ENCODE results near the gene PPP2R3A. TPM values are rescaled to one million over a fixed set of nuclear protein-coding genes. Genes with fewer than 3 reads are reported as not detected.

Gene PPP2R3A
- total and polyA plus RNA-seq, 9 of the 15 experiments (the other 6 are each of a cell fraction or from before 2014, with no cell fraction given) = 0.10 to 0.50 (median 0.24) TPM

DNA sequence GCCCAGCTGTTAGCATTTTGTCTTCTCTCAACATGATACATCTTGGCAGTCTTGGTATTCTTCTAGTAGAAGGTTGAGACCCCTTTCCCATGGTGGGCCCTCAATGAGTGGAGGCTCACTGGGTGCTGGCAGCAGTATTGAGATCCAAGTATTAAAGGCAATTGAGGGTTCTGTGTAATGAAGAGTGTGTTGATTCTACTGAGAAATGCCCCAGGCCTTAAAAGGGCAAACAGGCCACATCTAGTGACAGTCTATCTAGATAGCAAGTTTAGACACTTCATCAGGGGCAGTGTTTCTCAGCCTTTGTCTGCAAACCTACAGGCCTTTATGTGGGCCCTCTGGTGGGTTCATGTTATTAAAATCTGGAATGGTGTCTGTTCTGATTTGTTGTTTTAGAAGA is 9.5 kb downstream of the PPP2R3A start:
- no peaks in the 10 kb centered on the region for H3K9me1 ChIP-seq (ENCODE audit: control insufficient read depth, insufficient read depth, low read length)
- H3K9ac ChIP-seq (ENCODE audit: insufficient read depth in 1 of 2, low read depth in 2 of 2, low read length in 2 of 2) = no peak overlapping the region
- no peaks in the 10 kb centered on the region for H3K9me3 ChIP-seq (replicated peaks; ENCODE audit: control insufficient read depth, insufficient read depth, low read depth, low read length)
- H2AFZ ChIP-seq (ENCODE audit: low read depth, low read length) = no peak overlapping the region
- no peaks in the 10 kb centered on the region for H3K4me1 ChIP-seq (replicated peaks in 1 of 2; ENCODE audit: control insufficient read depth in 2 of 2, insufficient read depth in 2 of 2, low read length in 2 of 2)
- no TSS peak for BruUV-seq (replicated peaks)
- FAIRE-seq (no peak), ATAC-seq (no peak), DNase-seq (ENCODE audit: extremely low read depth in 1 of 4, low spot score in 3 of 4) (no peak)
- H3K4me3 ChIP-seq = no peak overlapping the region
- in situ Hi-C loops (cut with MboI) (no loop called here), intact Hi-C loops (cut with micrococcal nuclease) (no loop called here)
- H3K79me2 ChIP-seq (ENCODE audit: control insufficient read depth, insufficient read depth, low read length) = no peaks in the 10 kb centered on the region
- POLR2A ChIA-PET = no interaction called here
- no peaks in the 10 kb centered on the region; a peak in 1 of 5 replicates for H3K27me3 ChIP-seq (ENCODE audit: control insufficient read depth in 2 of 2, insufficient read depth in 2 of 2, low read length in 2 of 2)
- CTCF ChIA-PET (ENCODE audit: low intra/inter-chr PET ratio) = no interaction called here
- no peaks in the 10 kb centered on the region for H4K20me1 ChIP-seq (replicated peaks; ENCODE audit: control insufficient read depth, insufficient read depth, low read length)
- H3K4me2 ChIP-seq (ENCODE audit: insufficient read depth, low read length) = no peak overlapping the region
- TF ChIP-seq PCBP2 (IDR thresholded peaks at IDR 0.05; ENCODE audit: low read depth, low read length, poor library complexity, severe bottlenecking) (no peak), ZNF431 (CRISPR knock-in tag; IDR thresholded peaks at IDR 0.05) (no peak), ARID1B (IDR thresholded peaks at IDR 0.05) (no peak)
- no peak overlapping the region for H3K27ac ChIP-seq (ENCODE audit: extremely low read depth, low read depth, low read length)
- no peaks in the 10 kb centered on the region for H3K36me3 ChIP-seq (ENCODE audit: control insufficient read depth, insufficient read depth, low read length)

DNA sequence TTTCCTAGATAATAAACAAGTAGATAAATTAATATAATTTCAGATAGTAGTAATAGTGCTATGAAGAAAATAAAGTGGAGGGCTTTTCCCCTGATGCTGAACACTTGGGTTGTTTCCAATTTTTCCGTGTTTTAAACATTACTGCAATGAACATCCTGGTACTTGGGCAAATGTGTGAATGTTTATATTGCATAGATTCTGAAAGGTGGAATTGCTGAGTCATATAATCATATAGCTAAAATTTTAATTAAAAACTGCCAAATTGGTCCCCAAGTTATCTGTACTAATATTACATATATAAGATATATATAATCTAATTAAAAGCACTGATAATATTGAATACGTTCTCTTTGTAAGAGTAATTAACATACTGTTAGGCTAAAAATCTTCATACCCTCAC is 10.0 kb downstream of the PPP2R3A start:
- Histone ChIP-seq H3K9me3 (replicated peaks; ENCODE audit: control insufficient read depth, insufficient read depth, low read depth, low read length) (no peaks in the 10 kb centered on the region), H2AFZ (ENCODE audit: low read depth, low read length) (no peak overlapping the region), H3K9ac (ENCODE audit: insufficient read depth in 1 of 2, low read depth in 2 of 2, low read length in 2 of 2) (no peak overlapping the region), H3K27ac (ENCODE audit: extremely low read depth, low read depth, low read length) (no peak overlapping the region), H3K9me1 (ENCODE audit: control insufficient read depth, insufficient read depth, low read length) (no peaks in the 10 kb centered on the region), H3K36me3 (ENCODE audit: control insufficient read depth, insufficient read depth, low read length) (no peaks in the 10 kb centered on the region), H3K4me1 (replicated peaks in 1 of 2; ENCODE audit: control insufficient read depth in 2 of 2, insufficient read depth in 2 of 2, low read length in 2 of 2) (no peaks in the 10 kb centered on the region), H3K79me2 (ENCODE audit: control insufficient read depth, insufficient read depth, low read length) (no peaks in the 10 kb centered on the region), H3K4me2 (ENCODE audit: insufficient read depth, low read length) (no peak overlapping the region), H3K27me3 (ENCODE audit: control insufficient read depth in 2 of 2, insufficient read depth in 2 of 2, low read length in 2 of 2) (no peaks in the 10 kb centered on the region; a peak in 1 of 5 replicates), H4K20me1 (replicated peaks; ENCODE audit: control insufficient read depth, insufficient read depth, low read length) (no peaks in the 10 kb centered on the region), H3K4me3 (no peak overlapping the region)
- TF ChIP-seq GTF2F1 (IDR thresholded peaks at IDR 0.05; ENCODE audit: low read depth, low read length) (no peak), ZBTB11 (CRISPR knock-in tag; IDR thresholded peaks at IDR 0.05) (no peak), NFXL1 (CRISPR knock-in tag; IDR thresholded peaks at IDR 0.05) (no peak), TAL1 (IDR thresholded peaks at IDR 0.05) (no peak), MAFG (tag; conservative IDR thresholded peaks at IDR 0.05) (0 out of 2 replicates have a peak, but pooled peaks have one; percentile 23), PYGO2 (tag; IDR thresholded peaks at IDR 0.05) (no peak), EP300 (IDR thresholded peaks at IDR 0.05; ENCODE audit: low read length) (no peak), PRPF4 (IDR thresholded peaks at IDR 0.05; ENCODE audit: insufficient read depth, low read depth, low read length, poor library complexity, severe bottlenecking) (no peak)
- POLR2A ChIA-PET = no interaction called here
- FAIRE-seq = no peak
- WGBS (ENCODE audit: insufficient coverage, low coverage, missing lambda C conversion rate) = 8% methylated on average over 2 of the region's 2 CpGs
- intact Hi-C loops (cut with micrococcal nuclease) (no loop called here), in situ Hi-C loops (cut with MboI) (no loop called here)
- BruUV-seq (replicated peaks) = no TSS peak
- DNase-seq (ENCODE audit: extremely low read depth in 1 of 4, low spot score in 3 of 4) = no peak
- CTCF ChIA-PET (ENCODE audit: low intra/inter-chr PET ratio) = no interaction called here
- no peak for ATAC-seq

Data from K562 (cell line).